ENCODE measurements around the gene ADRA2C. TPM values are rescaled to one million over a fixed set of nuclear protein-coding genes. Genes with fewer than 3 reads are reported as not detected.
A peak's percentile ranks its signal among the peaks of the same experiment; 100 is the strongest.

Gene ADRA2C
- total RNA-seq, 1 experiment from 2014 or later: 8.6 TPM

- Histone ChIP-seq H2BK20ac (ENCODE audit: low read depth, low read length, poor library complexity, severe bottlenecking) (no peak overlapping the region), H4K20me1 (ENCODE audit: control insufficient read depth, insufficient read depth, insufficient read length) (no peaks in the 10 kb centered on the region), H3K9ac (ENCODE audit: extremely low read depth, insufficient read length, low read length) (no peak overlapping the region), H4K5ac (ENCODE audit: insufficient read length, low read depth, low read length) (no peak overlapping the region), H3K27ac (ENCODE audit: insufficient read length, low read depth, low read length) (no peak overlapping the region), H3K23me2 (ENCODE audit: insufficient read length, low read depth, low read length, poor library complexity, severe bottlenecking) (no peaks in the 10 kb centered on the region), H3K23ac (ENCODE audit: insufficient read length, low read depth, low read length) (no peak overlapping the region), H3K4ac (ENCODE audit: low read depth, low read length) (no peak overlapping the region), H3K9me3 (ENCODE audit: control insufficient read depth, low read depth, low read length) (no peaks in the 10 kb centered on the region), H4K91ac (ENCODE audit: insufficient read length, low read depth, low read length) (no peak overlapping the region), H2AK5ac (ENCODE audit: insufficient read length, low read length) (no peak overlapping the region), H4K8ac (replicated peaks; ENCODE audit: insufficient read length, low read depth, low read length) (no peak overlapping the region), H2BK15ac (ENCODE audit: low read depth, low read length) (no peak overlapping the region), H3K27me3 (ENCODE audit: insufficient read depth, low read length) (no peaks in the 10 kb centered on the region), H2BK5ac (ENCODE audit: insufficient read length, low read length) (no peak overlapping the region), H3K4me2 (ENCODE audit: insufficient read depth, insufficient read length, low read length) (no peak overlapping the region), H3T11ph (ENCODE audit: low read length) (no peak overlapping the region), H2AFZ (ENCODE audit: low read length) (no peak overlapping the region), H2BK120ac (ENCODE audit: low read depth, low read length, poor library complexity, severe bottlenecking) (no peak overlapping the region), H3K79me2 (ENCODE audit: insufficient read depth, low read length) (no peaks in the 10 kb centered on the region), H3K18ac (ENCODE audit: insufficient read length, low read depth, low read length) (no peak overlapping the region), H3K56ac (ENCODE audit: insufficient read length, low read depth, low read length) (no peak overlapping the region), H3K14ac (ENCODE audit: insufficient read depth, low read length) (no peak overlapping the region), H3K79me1 (ENCODE audit: insufficient read depth, low read depth, low read length, poor library complexity, severe bottlenecking) (no peaks in the 10 kb centered on the region), H2BK12ac (ENCODE audit: insufficient read length, low read depth, low read length) (no peak overlapping the region), H3K4me1 (ENCODE audit: insufficient read depth, low read length) (no peaks in the 10 kb centered on the region; the same call in 1 of the 2 replicates)
- peak; percentile 28; the same call in 1 of the 3 replicates for TF ChIP-seq CTCF (conservative IDR thresholded peaks at IDR 0.05)
- no CpG with 5 or more reads among the region's 13 CpGs for whole genome bisulfite sequencing (ENCODE audit: extremely low coverage, insufficient read length, low lambda C conversion rate)
- no peak for DNase-seq
- H3K4me1 Mint-ChIP-seq: peaks cover 9 to 15% of the 10 kb centered on the region in 2 experiments
- H3K9me3 Mint-ChIP-seq: peaks cover 7 to 10% of the 10 kb centered on the region in 2 experiments
- no peak overlapping the region for H3K4me3 Mint-ChIP-seq
- no peak overlapping the region for H3K27ac Mint-ChIP-seq
- H3K36me3 Mint-ChIP-seq (ENCODE audit: insufficient read depth in 1 of 3, low read depth in 3 of 3): no peaks in the 10 kb centered on the region
- H3K27me3 Mint-ChIP-seq (ENCODE audit: low read depth): peaks cover 25% of the 10 kb centered on the region
Observed at GRCh38 chr4:3790006-3790561, 23.9 kb downstream of the ADRA2C start.

Measured in H9 (cell line).